Cerebellar cortex (tissue), 1 donor: ENCODE data around the gene AFF1.
"Not testable (repeated sequence)": the region's sequence is repeated elsewhere in the genome, so short reads cannot be mapped to it uniquely, and the experiment has no call there.

Source experiments
- DNase-seq: peaks from one replicate; pipeline ENCODE4 v3.0.0-alpha.2; 2015; ENCODE audit warnings: low spot score

AFF1 gene

DNA sequence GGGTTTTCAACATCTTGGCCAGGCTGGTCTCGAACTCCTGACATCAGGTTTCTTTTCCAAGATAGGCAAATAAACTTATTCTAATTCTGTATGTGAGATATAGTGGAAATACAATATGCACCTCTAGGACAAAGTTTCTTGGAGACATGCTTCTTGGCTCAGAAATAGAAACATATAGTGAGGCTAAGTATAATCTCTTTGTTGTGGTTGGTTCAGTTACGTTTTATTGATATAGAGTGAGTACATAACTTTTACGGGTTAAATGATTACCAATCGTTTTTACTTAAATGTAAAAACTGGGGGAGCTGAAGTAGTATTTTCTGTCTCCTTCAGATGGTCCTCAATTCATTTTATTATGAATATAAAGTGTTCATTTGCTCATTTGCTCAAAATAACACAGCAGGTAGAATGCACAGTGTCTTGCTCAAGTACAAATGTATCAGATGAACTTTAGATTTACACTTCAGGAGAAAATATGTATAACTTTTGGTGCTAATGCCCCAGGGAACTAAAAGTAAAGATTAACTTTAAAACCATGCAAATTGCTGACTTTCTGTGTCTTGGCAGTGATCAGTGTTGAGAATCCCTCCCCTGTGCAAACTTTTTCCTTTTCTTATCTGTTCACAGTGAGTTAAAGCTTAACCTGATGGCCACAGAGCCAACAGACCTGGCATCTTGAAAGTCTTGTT is 77.6 kb downstream of the AFF1 start:
- DNase-seq = no peak

- DNase-seq = not testable (repeated sequence)
Measured at GRCh38 chr4:87012954-87013308, 78.1 kb downstream of the AFF1 start.

DNA sequence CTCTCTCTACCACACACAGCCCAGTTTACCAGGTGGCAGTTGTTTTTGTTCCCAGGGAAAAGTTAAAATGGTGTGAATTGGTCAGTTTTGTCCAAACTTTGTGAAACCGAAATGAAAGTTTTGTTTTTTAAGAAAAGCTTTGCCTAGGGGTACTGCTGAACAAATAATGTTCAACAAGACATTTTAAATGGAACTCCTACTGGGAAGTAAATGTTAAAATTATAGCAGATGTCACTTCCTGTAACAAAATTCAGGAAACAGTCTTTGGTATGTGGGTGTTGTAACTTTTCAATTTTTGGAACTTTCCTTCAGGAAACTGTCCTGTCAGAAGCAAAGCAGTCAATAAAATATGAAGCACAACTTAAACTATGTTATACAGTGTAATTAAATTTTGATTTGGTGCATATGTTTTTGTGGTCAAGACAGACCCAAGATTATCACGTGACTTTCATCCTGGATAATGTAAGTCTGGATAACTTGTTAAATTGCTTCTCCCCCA is 79.5 kb downstream of the AFF1 start:
- no peak for DNase-seq

- DNase-seq = no peak
Measured at GRCh38 chr4:87015416-87015815, 80.6 kb downstream of the AFF1 start.

DNA sequence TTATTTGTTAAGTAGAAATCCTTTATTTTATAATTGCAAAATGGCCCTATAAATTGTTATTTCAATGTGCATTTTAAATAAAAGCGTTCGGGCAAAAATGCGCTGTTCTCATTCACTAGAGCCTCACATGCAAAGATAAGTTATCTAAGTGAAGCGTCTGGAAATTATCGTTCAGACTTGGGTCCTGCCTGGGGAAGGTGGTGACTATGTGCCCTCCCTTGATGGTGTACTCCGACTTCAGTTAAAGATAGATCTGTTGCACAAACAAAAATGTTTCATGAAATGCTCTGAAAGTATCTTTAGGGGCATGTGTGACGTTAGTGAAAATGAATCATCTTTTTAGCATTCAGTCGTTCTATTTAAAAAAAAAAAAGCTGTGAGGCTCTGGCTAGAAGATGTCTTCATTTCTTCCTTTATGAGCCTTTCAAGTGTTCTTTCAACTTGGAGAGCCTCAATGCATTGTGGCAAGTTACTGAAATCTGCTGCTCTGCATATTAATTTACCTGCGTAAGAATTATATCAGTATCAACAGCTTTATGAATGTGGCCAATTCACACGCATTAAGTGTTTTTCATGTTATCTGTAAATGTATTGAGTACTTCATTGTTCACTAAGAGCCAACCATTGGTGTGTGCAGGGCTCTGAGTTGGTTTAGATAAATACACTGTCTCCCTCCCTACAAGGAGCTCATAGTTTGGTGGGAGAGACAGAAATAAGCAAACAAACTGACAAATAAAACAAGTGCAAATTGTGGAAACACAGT is 83.0 kb downstream of the AFF1 start:
- no peak for DNase-seq

DNA sequence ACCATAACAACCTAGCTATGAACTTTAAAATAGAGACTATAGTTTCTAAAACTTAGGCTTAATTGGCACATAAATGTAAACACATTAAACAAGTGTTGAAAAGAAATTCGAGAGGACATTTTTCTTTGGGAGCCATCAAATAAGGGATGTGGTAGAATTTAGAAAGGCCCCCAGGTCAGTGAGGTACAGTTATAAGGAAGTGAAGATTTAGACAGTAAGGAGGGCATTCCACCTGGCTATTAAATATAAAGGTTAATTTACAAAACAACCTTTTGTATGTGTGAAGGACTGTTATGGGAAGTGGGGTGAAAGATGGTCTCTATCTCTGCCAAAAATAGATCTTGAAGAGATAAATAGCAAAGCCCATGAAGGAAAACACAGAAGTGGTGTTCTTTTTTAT is 83.9 kb downstream of the AFF1 start:
- DNase-seq = no peak

DNA sequence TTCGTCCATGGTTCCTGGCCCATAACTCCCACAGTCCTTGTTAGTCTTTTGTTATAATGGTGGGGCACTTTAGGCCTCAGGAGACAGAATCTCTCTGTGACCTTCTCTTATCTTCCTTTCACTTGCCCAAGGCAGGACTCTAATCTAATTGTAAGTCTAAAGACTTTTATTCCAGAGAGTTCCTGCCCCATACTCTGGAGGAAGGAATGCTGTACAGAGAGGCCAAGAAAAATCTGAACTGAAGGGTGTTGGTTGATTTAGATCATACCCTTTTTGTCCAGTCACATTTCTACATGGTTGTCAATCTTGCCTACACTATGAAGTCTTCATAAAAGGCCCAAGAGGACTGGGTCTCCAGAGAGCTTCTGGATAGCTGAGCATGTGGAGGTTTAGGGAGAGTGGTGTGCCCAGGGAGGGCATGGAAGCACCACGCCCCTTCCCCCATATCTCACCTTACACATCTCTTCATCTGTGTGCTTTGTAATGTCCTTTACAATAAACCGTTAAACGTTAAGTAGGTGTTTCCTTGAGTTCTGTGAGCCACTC is 84.5 kb downstream of the AFF1 start:
- no peak for DNase-seq

DNA sequence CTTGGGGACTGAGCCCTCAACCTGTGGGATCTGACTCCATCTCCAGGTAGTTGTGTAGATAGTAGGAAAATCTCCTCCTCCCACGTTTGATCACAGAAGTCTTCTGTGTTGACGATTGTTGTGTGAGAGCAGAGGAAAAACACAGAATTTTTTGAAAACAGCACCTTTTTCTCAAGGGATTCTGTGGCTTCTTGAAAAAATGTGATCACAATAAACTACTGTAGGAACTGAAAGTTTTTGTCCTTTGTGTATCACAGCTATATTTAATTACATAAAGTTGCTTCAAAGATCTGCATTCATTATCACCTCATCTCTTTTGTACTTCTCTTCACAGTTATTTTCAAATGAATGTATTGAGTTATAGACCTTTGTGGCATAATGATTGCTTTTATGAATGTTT is 85.1 kb downstream of the AFF1 start:
- DNase-seq = no peak

GRCh38 chr4:87024201-87024600 is 89.4 kb downstream of the AFF1 start:
- no peak for DNase-seq

DNA sequence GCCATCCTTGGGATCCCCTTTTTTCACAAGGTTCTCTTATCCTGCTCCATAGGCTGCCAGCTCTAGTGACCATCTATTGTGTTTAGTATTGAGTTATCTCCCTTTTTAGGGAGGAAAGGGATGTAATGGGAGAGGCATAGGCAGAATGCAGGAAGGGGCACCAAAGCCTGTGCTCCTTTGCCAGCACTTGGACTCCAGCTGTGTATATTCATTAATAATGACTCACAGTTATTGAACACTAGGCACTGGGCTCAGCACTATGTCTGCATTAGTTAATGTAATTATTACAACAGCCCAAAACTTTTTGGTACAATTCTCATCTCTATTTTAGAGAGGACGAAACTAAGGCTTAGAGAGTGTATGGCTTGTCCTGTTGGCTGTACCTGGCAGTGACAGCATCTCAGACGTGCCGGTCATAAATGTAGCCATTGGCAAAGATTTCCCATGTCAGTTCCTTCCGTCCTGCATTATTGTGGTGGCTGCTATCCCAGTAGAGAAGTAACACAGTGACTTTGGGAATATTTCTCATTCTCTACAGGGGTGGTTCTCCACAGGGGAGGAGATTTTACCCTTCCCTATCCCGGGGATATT is 90.3 kb downstream of the AFF1 start:
- no peak for DNase-seq

DNA sequence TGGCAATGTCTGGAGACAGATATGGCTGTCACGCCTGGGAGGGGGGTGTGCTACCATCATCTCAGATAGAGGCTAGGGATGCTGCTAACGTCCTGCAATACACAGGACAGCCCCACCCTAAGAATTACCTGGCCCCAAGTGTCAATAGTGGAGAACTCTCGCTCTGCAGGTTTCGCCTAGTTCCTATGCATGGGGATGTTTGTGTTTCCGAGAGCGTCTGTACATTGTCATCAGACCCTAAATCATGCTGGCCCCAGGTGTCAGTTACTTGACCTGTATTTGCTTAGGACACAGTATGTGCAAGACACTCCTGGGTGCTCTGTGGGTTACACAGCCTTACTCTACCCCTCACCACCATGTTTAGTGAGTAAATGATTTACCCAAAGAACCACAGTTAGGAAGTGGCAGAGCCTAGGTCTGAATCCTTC is 90.8 kb downstream of the AFF1 start:
- no peak for DNase-seq

GRCh38 chr4:87026800-87027495 is 92.1 kb downstream of the AFF1 start:
- DNase-seq = no peak

GRCh38 chr4:87029356-87029755 is 94.5 kb downstream of the AFF1 start:
- no peak for DNase-seq

DNA sequence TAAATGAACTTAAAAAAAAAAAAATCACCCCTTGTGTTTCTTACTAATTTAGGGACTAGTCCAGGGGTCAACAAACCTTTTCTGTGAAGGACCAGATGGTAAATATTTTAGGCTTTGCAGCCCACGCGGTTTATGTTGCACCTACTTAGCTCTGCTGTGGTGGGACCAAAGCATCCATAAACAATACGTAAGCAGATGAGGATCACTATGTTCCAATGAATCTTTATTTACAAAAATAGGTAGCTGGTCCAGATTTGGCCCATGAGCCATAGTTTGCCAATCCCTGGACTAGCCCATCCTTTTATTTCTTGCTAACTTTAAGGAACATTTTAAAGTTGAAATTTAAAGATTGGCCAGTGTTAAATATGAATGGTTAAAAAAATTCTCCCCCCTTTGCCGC is 95.3 kb downstream of the AFF1 start:
- DNase-seq = no peak

DNA sequence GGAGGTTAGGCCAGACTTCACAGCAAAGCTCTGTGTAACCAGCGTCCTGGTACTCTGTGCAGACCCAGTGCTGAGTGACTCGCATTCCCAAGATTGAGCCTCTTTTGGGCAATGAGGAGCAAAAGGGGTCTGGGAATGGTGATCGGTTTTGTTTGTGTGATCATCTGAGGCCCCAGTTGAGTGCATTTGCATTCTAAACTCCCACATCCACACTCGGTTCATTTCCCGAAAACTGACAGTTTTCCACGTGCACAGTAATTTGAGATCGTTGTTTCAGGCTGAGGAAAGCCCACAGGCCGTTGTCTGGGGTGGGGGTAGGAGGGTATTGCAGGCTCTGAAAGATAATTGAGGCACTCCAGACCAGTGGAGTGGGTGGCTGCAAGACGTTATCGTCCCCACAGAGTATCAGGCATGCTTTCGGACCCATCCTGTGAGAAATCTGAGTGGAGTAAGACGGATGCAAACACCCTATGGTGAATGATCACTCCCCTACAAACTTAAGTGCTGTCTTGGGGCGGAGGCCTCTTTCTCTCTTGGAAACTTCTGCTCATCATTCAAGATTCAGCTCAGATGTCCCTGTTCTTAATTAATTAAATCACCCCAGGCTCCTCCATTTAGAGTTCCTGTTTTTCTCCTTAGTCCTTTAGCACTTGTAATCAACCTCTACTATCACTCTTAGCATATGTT is 96.1 kb downstream of the AFF1 start:
- DNase-seq = no peak

DNA sequence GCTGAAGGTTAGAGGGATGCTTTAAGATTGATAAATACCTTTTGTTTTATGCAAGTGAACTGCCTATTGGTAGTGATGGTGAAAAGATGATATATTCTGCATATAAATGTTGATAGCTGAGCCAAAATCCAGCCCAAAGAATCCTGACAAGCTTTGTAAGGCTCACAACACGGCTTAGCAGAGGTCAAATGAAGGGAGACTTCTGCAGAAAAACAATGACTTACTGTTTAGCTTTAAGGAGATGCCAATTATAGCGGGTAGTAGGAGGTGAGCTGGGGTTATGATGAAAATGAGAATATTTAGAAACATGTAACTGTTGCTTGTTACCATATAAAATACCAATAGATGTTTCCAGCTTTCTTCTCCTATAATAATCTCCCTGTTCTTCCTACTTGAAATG is 97.1 kb downstream of the AFF1 start:
- DNase-seq = no peak

GRCh38 chr4:87032884-87033533 is 98.2 kb downstream of the AFF1 start:
- no peak for DNase-seq

- no peak for DNase-seq
Measured at GRCh38 chr4:87033902-87034301, 99.1 kb downstream of the AFF1 start.

DNA sequence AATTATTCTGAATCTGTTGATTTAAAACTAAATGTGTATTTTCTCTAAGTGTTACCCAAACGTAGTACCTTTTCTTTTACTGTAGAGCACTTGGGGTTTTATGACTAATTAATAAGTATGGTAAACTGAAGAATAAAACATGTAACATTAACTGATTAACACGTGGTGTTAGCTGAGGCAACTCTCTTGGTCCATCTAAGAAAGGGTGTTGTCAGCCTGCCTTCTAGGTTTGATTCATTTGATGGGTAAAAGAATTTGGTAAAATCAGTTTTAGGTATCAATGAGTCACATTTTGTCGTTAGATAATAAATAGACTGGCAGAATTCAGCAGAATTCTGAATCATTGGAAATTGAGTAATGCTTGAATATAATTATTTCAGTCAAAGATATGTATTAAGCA is 99.7 kb downstream of the AFF1 start:
- DNase-seq = no peak

DNA sequence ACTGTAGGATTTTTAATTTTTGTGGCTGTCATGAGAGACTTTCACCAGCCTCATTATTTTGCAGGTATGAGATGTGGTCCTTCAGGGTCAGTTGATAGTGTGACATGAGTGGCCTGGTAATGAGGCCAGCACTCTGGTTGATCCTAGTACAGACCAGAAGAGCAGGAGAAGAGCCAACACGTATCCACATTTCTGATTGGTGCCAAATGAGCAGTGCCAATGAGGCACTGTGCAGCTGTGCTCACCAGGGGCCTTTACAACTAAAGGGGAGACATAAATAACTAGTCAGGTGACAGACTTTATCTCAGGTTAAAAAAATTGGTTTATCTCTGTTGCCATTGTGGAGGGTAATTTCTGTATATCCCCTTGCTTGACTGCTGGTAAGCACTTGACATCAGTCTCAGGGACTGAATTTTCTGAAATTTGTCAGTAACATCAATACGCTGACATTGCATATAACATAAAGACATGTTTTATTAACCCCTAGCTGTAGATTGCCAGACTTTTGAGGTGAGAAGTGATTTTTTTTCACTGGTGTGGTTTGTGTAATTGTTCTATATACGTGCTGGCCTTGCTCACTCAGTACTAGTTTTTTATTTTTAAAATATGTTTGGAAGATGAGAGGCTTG is 101.2 kb downstream of the AFF1 start:
- no peak for DNase-seq

GRCh38 chr4:87036713-87037112 is 101.9 kb downstream of the AFF1 start:
- DNase-seq = no peak
